ENCODE measurements around the gene ACTN1. TPM values are rescaled to one million over a fixed set of nuclear protein-coding genes. Genes with fewer than 3 reads are reported as not detected.

Gene ACTN1
- total and polyA plus RNA-seq, 2 of the 8 experiments (the other 6 are each of a cell fraction or from before 2014, with no cell fraction given) = 236 to 262 TPM

DNA sequence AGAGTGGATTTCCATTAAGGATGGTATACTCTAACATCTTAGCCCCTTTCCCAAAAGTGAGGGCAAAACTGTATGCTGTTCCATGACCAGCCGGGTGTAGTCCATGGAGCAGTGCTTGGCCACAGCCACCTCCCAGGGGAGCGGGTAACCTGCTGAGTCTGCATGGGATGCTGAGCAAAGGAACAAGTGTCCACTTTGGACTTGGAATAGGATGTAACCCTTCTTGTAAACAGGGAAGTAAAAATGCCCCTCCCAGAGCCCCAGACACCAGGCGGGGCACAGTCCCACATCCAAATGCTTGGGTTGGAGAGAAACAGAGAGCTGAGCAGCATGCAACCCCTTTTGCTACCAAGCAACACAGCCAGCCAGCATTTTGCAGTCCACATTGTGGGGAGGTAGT is 65.6 kb downstream of the ACTN1 start:
- no peak overlapping the region for H2BK20ac ChIP-seq (ENCODE audit: low read length)
- H3K79me2 ChIP-seq (ENCODE audit: control insufficient read depth in 1 of 2, insufficient read depth in 2 of 2, low read length in 2 of 2) = peaks cover 0 to 21% of the 10 kb centered on the region in 2 experiments; a peak in 2 of 4 replicates
- 92% methylated on average over 3 of the region's 3 CpGs; no CpG with 5 or more reads in 1 of the 2 experiments for WGBS, 2 experiments (ENCODE audit: extremely low coverage in 1 of 2, insufficient coverage in 1 of 2, insufficient read length in 1 of 2, insufficient replicate concordance in 2 of 2, low coverage in 1 of 2, low lambda C conversion rate in 2 of 2, missing lambda C conversion rate in 1 of 2)
- H3K4ac ChIP-seq (replicated peaks; ENCODE audit: insufficient read length, low read depth, low read length) = no peak overlapping the region
- no peak overlapping the region for H2BK15ac ChIP-seq (ENCODE audit: low read length)
- H3K56ac ChIP-seq (replicated peaks; ENCODE audit: insufficient read length, low read depth, low read length) = no peak overlapping the region
- H3K18ac ChIP-seq (ENCODE audit: extremely low read depth, low read length) = no peak overlapping the region
- H3K27me3 ChIP-seq (replicated peaks in 1 of 4; ENCODE audit: control insufficient read depth in 3 of 4, extremely low read depth in 1 of 4, insufficient read depth in 3 of 4, low read length in 3 of 4) = no peaks in the 10 kb centered on the region
- H3K79me1 ChIP-seq (ENCODE audit: low read depth, low read length) = peaks cover 12% of the 10 kb centered on the region
- CTCF ChIA-PET (ENCODE audit: partially characterized antibody) = interaction anchor here (1.1 to 12.8 kb wide), 9 partner anchors 11 to 216 kb away, joined by 3 to 186 read pairs (median 12); no protein-coding TSS in a partner anchor
- H4K91ac ChIP-seq (replicated peaks; ENCODE audit: insufficient read length, low read length) = no peak overlapping the region
- DNase-seq (ENCODE audit: low read depth in 1 of 2, low spot score in 2 of 2) (no peak), FAIRE-seq (no peak)
- H4K20me1 ChIP-seq (replicated peaks in 1 of 2; ENCODE audit: control insufficient read depth in 1 of 2, insufficient read depth in 2 of 2, low read length in 2 of 2) = peaks cover 3 to 13% of the 10 kb centered on the region in 2 experiments
- no peaks in the 10 kb centered on the region; a peak in 1 of 7 replicates for H3K4me1 ChIP-seq (replicated peaks in 1 of 4; ENCODE audit: control insufficient read depth in 3 of 4, insufficient read depth in 4 of 4, low read length in 3 of 4)
- H3K14ac ChIP-seq (ENCODE audit: insufficient read length) = no peak overlapping the region
- H2AK5ac ChIP-seq (ENCODE audit: low read depth, low read length) = no peak overlapping the region
- H4K5ac ChIP-seq (ENCODE audit: insufficient read length, low read depth, low read length) = no peak overlapping the region
- no peak overlapping the region for H3K27ac ChIP-seq (ENCODE audit: low read depth, low read length)
- no peak overlapping the region for H2AFZ ChIP-seq (ENCODE audit: low read length)
- H2BK120ac ChIP-seq (replicated peaks; ENCODE audit: low read depth, low read length) = no peak overlapping the region
- POLR2A ChIA-PET (ENCODE audit: partially characterized antibody) = interaction anchor here (1.5 to 2.2 kb wide), 2 partner anchors 11 to 124 kb away, joined by 3 to 6 read pairs; no protein-coding TSS in a partner anchor
- no peak overlapping the region for H3K4me2 ChIP-seq (ENCODE audit: insufficient read depth in 1 of 2, low read depth in 2 of 2, low read length in 2 of 2)
- no peak overlapping the region for H3K9ac ChIP-seq (replicated peaks in 1 of 4; ENCODE audit: extremely low read depth in 1 of 4, low read depth in 3 of 4, low read length in 3 of 4)
- peaks cover 3 to 40% (median 16%) of the 10 kb centered on the region in 4 experiments; a peak in 7 of 8 replicates for H3K36me3 ChIP-seq (ENCODE audit: control insufficient read depth in 2 of 4, insufficient read depth in 4 of 4, low read length in 3 of 4)
- H4K8ac ChIP-seq (ENCODE audit: extremely low read depth, insufficient read depth, low read length) = no peak overlapping the region
- no peak overlapping the region for H2BK5ac ChIP-seq (ENCODE audit: low read depth, low read length)
- H3K23me2 ChIP-seq (ENCODE audit: low read depth, low read length) = no peaks in the 10 kb centered on the region
- H3K4me3 ChIP-seq (ENCODE audit: extremely low read depth in 1 of 4, insufficient read depth in 2 of 4, low read depth in 3 of 4, low read length in 4 of 4) = no peak overlapping the region
- no peak overlapping the region for H2BK12ac ChIP-seq (ENCODE audit: low read depth, low read length)
- no peaks in the 10 kb centered on the region for H3K9me3 ChIP-seq (ENCODE audit: insufficient read depth in 2 of 2, low read depth in 1 of 2, low read length in 1 of 2)
- H3K23ac ChIP-seq (ENCODE audit: insufficient read length) = no peak overlapping the region
- TF ChIP-seq HDAC2 (IDR thresholded peaks at IDR 0.05; ENCODE audit: borderline replicate concordance in 1 of 2, low read depth in 2 of 2, low read length in 2 of 2) (no peak), BACH1 (IDR thresholded peaks at IDR 0.05; ENCODE audit: low read length) (no peak), TCF12 (IDR thresholded peaks at IDR 0.05; ENCODE audit: low read depth, low read length) (no peak), RAD21 (IDR thresholded peaks at IDR 0.05 in 1 of 2, conservative IDR thresholded peaks at IDR 0.05 in 1 of 2; ENCODE audit: low read depth in 2 of 2, low read length in 2 of 2) (no peak), TEAD4 (IDR thresholded peaks at IDR 0.05; ENCODE audit: low read depth, low read length) (no peak), CTCF (IDR thresholded peaks at IDR 0.05; ENCODE audit: control extremely low read depth in 1 of 3, insufficient read depth in 1 of 3, low read depth in 1 of 3, low read length in 3 of 3) (no peak), SAP30 (IDR thresholded peaks at IDR 0.05; ENCODE audit: insufficient read depth, insufficient replicate concordance, low read length) (no peak)
- TF ChIP-seq, protein P1, sequence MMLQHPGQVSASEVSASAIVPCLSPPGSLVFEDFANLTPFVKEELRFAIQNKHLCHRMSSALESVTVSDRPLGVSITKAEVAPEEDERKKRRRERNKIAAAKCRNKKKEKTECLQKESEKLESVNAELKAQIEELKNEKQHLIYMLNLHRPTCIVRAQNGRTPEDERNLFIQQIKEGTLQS (IDR thresholded peaks at IDR 0.05; ENCODE audit: insufficient read depth, low read depth, low read length) = no peak
- TF ChIP-seq, protein P2, sequence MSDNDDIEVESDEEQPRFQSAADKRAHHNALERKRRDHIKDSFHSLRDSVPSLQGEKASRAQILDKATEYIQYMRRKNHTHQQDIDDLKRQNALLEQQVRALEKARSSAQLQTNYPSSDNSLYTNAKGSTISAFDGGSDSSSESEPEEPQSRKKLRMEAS (IDR thresholded peaks at IDR 0.05) = no peak

Data from H1 (cell line).